A549 (cell line): Measurements from ENCODE around the gene DDIT4. TPM values are rescaled to one million over a fixed set of nuclear protein-coding genes. Genes with fewer than 3 reads are reported as not detected.

Experiments
- ATAC-seq, 2 experiments: fragments of 200-7000 bp in 1 of 2; fragments of >200 bp in 1 of 2; cut with Nextera tagmentation in 1 of 2; cut with Tn5 transposase in 1 of 2; 3 replicates each; pipeline versions ENCODE4 v1.8.0 to v1.9.1; 2018 to 2020; ENCODE audit warnings: mild to moderate bottlenecking in 1 of 2, moderate library complexity in 1 of 2
- CTCF ChIA-PET: fragments of 300-600 bp; sonication (Branson Sonifier 250); formaldehyde crosslinking; extraction: SDS; loops from one replicate; lab custom pipeline; 2021; ENCODE audit warnings: antibody characterized with exemption, inconsistent platforms; lab: Yijun Ruan, JAX
- POLR2A ChIA-PET: fragments of 350-600 bp; formaldehyde crosslinking; extraction: SDS; loops from one replicate; lab custom pipeline; 2021; ENCODE audit warnings: antibody characterized with exemption, inconsistent platforms; lab: Yijun Ruan, JAX
- DNase-seq, 2 experiments: peaks; one replicate each; pipeline versions ENCODE4 v3.0.0 to v3.0.0-alpha.2; 2011 to 2016; ENCODE audit warnings: low read depth in 1 of 2, low spot score in 1 of 2
- FAIRE-seq: peaks from 2 replicates; lab custom pipeline; 2011; peaks lifted over from hg19 to GRCh38; lab: Jason Lieb, UNC
- H3K27ac ChIP-seq, 2 experiments: fragments of >200 bp; sonication (Bioruptor Twin); formaldehyde crosslinking; 3 replicates each; pipeline ENCODE4 v1.5.1; 2016 to 2017
- H3K4me1 ChIP-seq: fragments of >200 bp; sonication (Bioruptor Twin); formaldehyde crosslinking; 3 replicates; pipeline ENCODE4 v1.6.1; 2016
- H3K4me2 ChIP-seq: fragments of >200 bp; sonication (Bioruptor Twin); formaldehyde crosslinking; 3 replicates; pipeline ENCODE4 v1.6.1; 2016
- H3K4me3 ChIP-seq: fragments of >200 bp; sonication (Bioruptor Twin); formaldehyde crosslinking; 3 replicates; pipeline ENCODE4 v1.5.1; 2016
- H3K9me3 ChIP-seq: fragments of >200 bp; sonication (Bioruptor Twin); formaldehyde crosslinking; 3 replicates; pipeline ENCODE4 v1.6.1; 2016
- BCL3 ChIP-seq: fragments of >200 bp; sonication (Bioruptor Twin); formaldehyde crosslinking; IDR thresholded peaks from 3 replicates; pipeline ENCODE4 v1.6.1; 2016
- BHLHE40 ChIP-seq: IDR thresholded peaks from 2 replicates; pipeline ENCODE4 v1.6.1; 2012; ENCODE audit warnings: low read depth, low read length, inconsistent platforms
- CBX2 ChIP-seq: fragments of 200-600 bp; sonication (generic); IDR thresholded peaks from 2 replicates; pipeline ENCODE4 v1.6.1; 2016; ENCODE audit warnings: low read depth, mild to moderate bottlenecking, borderline replicate concordance
- CBX8 ChIP-seq: fragments of 200-600 bp; sonication (generic); IDR thresholded peaks from 2 replicates; pipeline ENCODE4 v1.6.1; 2016
- CHD2 ChIP-seq: fragments of 150-350 bp; IDR thresholded peaks from 2 replicates; pipeline ENCODE4 v1.6.1; 2014; ENCODE audit warnings: low read length; ENCODE audit not compliant: partially characterized antibody
- CHD4 ChIP-seq: fragments of 200-600 bp; sonication (generic); IDR thresholded peaks from 2 replicates; pipeline ENCODE4 v1.6.1; 2016; ENCODE audit warnings: antibody characterized with exemption, mild to moderate bottlenecking, borderline replicate concordance
- E2F6 ChIP-seq: IDR thresholded peaks from 2 replicates; pipeline ENCODE4 v1.6.1; 2012; ENCODE audit warnings: low read depth, borderline replicate concordance
- ELK1 ChIP-seq: fragments of 150-350 bp; IDR thresholded peaks from 2 replicates; pipeline ENCODE4 v1.6.1; 2014; ENCODE audit warnings: low read depth, mild to moderate bottlenecking, low read length
- ESRRA ChIP-seq: fragments of 150-350 bp; IDR thresholded peaks from 2 replicates; pipeline ENCODE4 v1.6.1; 2014; ENCODE audit warnings: mild to moderate bottlenecking, low read length, borderline replicate concordance
- FOSB ChIP-seq: fragments of 250-450 bp; sonication (Bioruptor Pico); IDR thresholded peaks from 2 replicates; pipeline ENCODE4 v1.5.0; 2020; ENCODE audit warnings: mild to moderate bottlenecking, moderate library complexity
- GATA3 ChIP-seq: IDR thresholded peaks from 2 replicates; pipeline ENCODE4 v1.6.1; 2012; ENCODE audit warnings: borderline replicate concordance
- HDAC2 ChIP-seq: fragments of 200-600 bp; sonication (generic); IDR thresholded peaks from 2 replicates; pipeline ENCODE4 v1.6.1; 2016
- HES2 ChIP-seq: fragments of >200 bp; sonication (Bioruptor Twin); formaldehyde crosslinking; IDR thresholded peaks from 2 replicates; pipeline ENCODE4 v1.6.1; 2016
- HEYL ChIP-seq: fragments of 250-450 bp; sonication (Bioruptor Pico); IDR thresholded peaks from 2 replicates; pipeline ENCODE4 v1.8.0; 2021; ENCODE audit warnings: mild to moderate bottlenecking, moderate library complexity
- HOXA7 ChIP-seq: fragments of 250-450 bp; sonication (Bioruptor Pico); IDR thresholded peaks from 2 replicates; pipeline ENCODE4 v1.5.0; 2020; ENCODE audit warnings: mild to moderate bottlenecking, moderate library complexity
- HOXB5 ChIP-seq: fragments of 250-450 bp; sonication (Bioruptor Pico); IDR thresholded peaks from 2 replicates; pipeline ENCODE4 v1.5.0; 2020; ENCODE audit warnings: mild to moderate bottlenecking, moderate library complexity
- JUNB ChIP-seq: fragments of >200 bp; sonication (Bioruptor Twin); formaldehyde crosslinking; IDR thresholded peaks from 2 replicates; pipeline ENCODE4 v1.6.1; 2016
- KDM5A ChIP-seq: fragments of 200-600 bp; sonication (generic); IDR thresholded peaks from 2 replicates; pipeline ENCODE4 v1.6.1; 2016; ENCODE audit warnings: antibody characterized with exemption, mild to moderate bottlenecking
- MAFK ChIP-seq: fragments of 450-650 bp; IDR thresholded peaks from 2 replicates; pipeline ENCODE4 v1.6.1; 2014; ENCODE audit not compliant: partially characterized antibody
- MAX ChIP-seq: IDR thresholded peaks from 2 replicates; pipeline ENCODE4 v1.6.1; 2012
- MAZ ChIP-seq: fragments of 150-350 bp; IDR thresholded peaks from 2 replicates; pipeline ENCODE4 v1.6.1; 2014; ENCODE audit warnings: antibody characterized with exemption, low read depth, low read length, borderline replicate concordance
- NFE2L2 ChIP-seq: fragments of 150-350 bp; conservative IDR thresholded peaks from 2 replicates; pipeline ENCODE4 v1.6.1; 2014; ENCODE audit warnings: low read length
- NPAS2 ChIP-seq: fragments of 250-450 bp; sonication (Bioruptor Pico); IDR thresholded peaks from 2 replicates; pipeline ENCODE4 v1.8.0; 2022; ENCODE audit warnings: mild to moderate bottlenecking, moderate library complexity, borderline replicate concordance
- PBX3 ChIP-seq: IDR thresholded peaks from 2 replicates; pipeline ENCODE4 v1.6.1; 2012
- POLR2A ChIP-seq: IDR thresholded peaks from 2 replicates; pipeline ENCODE4 v1.6.1; 2012; ENCODE audit warnings: mild to moderate bottlenecking, low read length
- RAD21 ChIP-seq, 2 experiments: fragments of >200 bp in 1 of 2; sonication (Bioruptor Twin) in 1 of 2; formaldehyde crosslinking in 1 of 2; IDR thresholded peaks in 1 of 2; conservative IDR thresholded peaks in 1 of 2; 2 replicates in 1 of 2; 3 replicates in 1 of 2; pipeline ENCODE4 v1.6.1; 2012 to 2018; ENCODE audit warnings: inconsistent platforms in 1 of 2
- RCOR1 ChIP-seq: fragments of 150-350 bp; IDR thresholded peaks from 2 replicates; pipeline ENCODE4 v1.6.1; 2014; ENCODE audit warnings: antibody characterized with exemption, low read length, low read depth
- RFX5 ChIP-seq: fragments of 450-650 bp; IDR thresholded peaks from 2 replicates; pipeline ENCODE4 v1.7.1; 2014; ENCODE audit warnings: antibody characterized with exemption, mild to moderate bottlenecking, moderate library complexity
- RNF2 ChIP-seq: fragments of 200-600 bp; sonication (generic); IDR thresholded peaks from 2 replicates; pipeline ENCODE4 v1.6.1; 2016; ENCODE audit warnings: low read depth, mild to moderate bottlenecking, antibody characterized with exemption, moderate library complexity, borderline replicate concordance
- SMC3 ChIP-seq: fragments of >200 bp; sonication (Bioruptor Twin); formaldehyde crosslinking; IDR thresholded peaks from 3 replicates; pipeline ENCODE4 v1.6.1; 2018; ENCODE audit warnings: inconsistent platforms
- TFCP2L1 ChIP-seq: fragments of 250-450 bp; sonication (Bioruptor Pico); IDR thresholded peaks from 2 replicates; pipeline ENCODE4 v1.5.0; 2021; ENCODE audit warnings: mild to moderate bottlenecking
- TP53 ChIP-seq: fragments of 250-450 bp; sonication (Bioruptor Pico); IDR thresholded peaks from 2 replicates; pipeline ENCODE4 v1.5.0; 2021; ENCODE audit warnings: mild to moderate bottlenecking, moderate library complexity
- USF2 ChIP-seq: fragments of 450-650 bp; IDR thresholded peaks from 2 replicates; pipeline ENCODE4 v1.6.1; 2014; ENCODE audit warnings: antibody characterized with exemption
- ZC3H11A ChIP-seq: fragments of 450-650 bp; IDR thresholded peaks from 2 replicates; pipeline ENCODE4 v1.6.1; 2014; ENCODE audit warnings: antibody characterized with exemption, mild to moderate bottlenecking
- ZFP36 ChIP-seq: fragments of 450-650 bp; IDR thresholded peaks from 2 replicates; pipeline ENCODE4 v1.6.1; 2014; ENCODE audit warnings: borderline replicate concordance; ENCODE audit not compliant: partially characterized antibody
- ZNF302 ChIP-seq: fragments of 250-450 bp; sonication (Bioruptor Pico); IDR thresholded peaks from 2 replicates; pipeline ENCODE4 v1.9.0; 2021; ENCODE audit warnings: inconsistent platforms, mild to moderate bottlenecking, moderate library complexity
- ZSCAN20 ChIP-seq: fragments of 250-450 bp; sonication (Bioruptor Pico); IDR thresholded peaks from 2 replicates; pipeline ENCODE4 v1.8.0; 2022; ENCODE audit warnings: mild to moderate bottlenecking, moderate library complexity
- WGBS: methylation state at CpG from one replicate; pipeline ENCODE4 v1.1.6; 2017; ENCODE audit errors: missing lambda C conversion rate; 5-methylcytosine and 5-hydroxymethylcytosine counted together
- polyA plus RNA-seq, 4 experiments: library from polyadenylated mRNA; depleted of rRNA in 3 of 4; stranded (reverse); fragments of >200 nt; fragmentation: RNase III in 1 of 4; extraction: RNeasy Plus Mini Kit Qiagen cat#74134 plus additional on column Dnase treatment in 1 of 4; gene quantifications; 2 replicates in 3 of 4; 3 replicates in 1 of 4; pipeline ENCODE4 v1.2.3, GENCODE V29; 2011 to 2017

The DDIT4 gene
- polyA plus RNA-seq, 2 of the 4 experiments (the other 2 are of a cell fraction) = 239 to 392 TPM

GRCh38 chr10:72297805-72298591 is 24.3 kb downstream of the DDIT4 start:
- Histone ChIP-seq H3K9me3 (no peaks in the 10 kb centered on the region), H3K4me2 (peak overlapping the region; percentile 94), H3K27ac (peak overlapping the region; percentile 98 to 100), H3K4me1 (peaks cover 43% of the 10 kb centered on the region), H3K4me3 (peak overlapping the region; percentile 55)
- ChIA-PET CTCF (interaction anchor here (0.7 to 3.9 kb wide), 8 partner anchors 10 to 124 kb away, joined by 3 to 15 read pairs (median 4); no protein-coding TSS in a partner anchor), POLR2A (interaction anchor here (0.6 to 4.8 kb wide), 14 partner anchors 10 to 156 kb away, joined by 3 to 126 read pairs (median 6); partner anchors contain the start of genes ANAPC16, ASCC1 and DDIT4)
- peak; percentile 91 to 93 for ATAC-seq
- peak; percentile 89 to 99 for DNase-seq
- no peak for FAIRE-seq
- 7% methylated on average over 14 of the region's 55 CpGs for WGBS
- no peak for TF ChIP-seq KDM5A
- peak; percentile 96; the same call in 1 of the 2 replicates for TF ChIP-seq MAZ
- peak; percentile 45; the same call in 1 of the 2 replicates for TF ChIP-seq ZSCAN20 (CRISPR knock-in tag)
- TF ChIP-seq RFX5 = peak; percentile 70; the same call in 1 of the 2 replicates
- no peak for TF ChIP-seq HDAC2
- peak; percentile 76 for TF ChIP-seq HOXB5 (CRISPR knock-in tag)
- TF ChIP-seq MAFK = no peak
- peak in 1 of 2 experiments; percentile 21; a peak in 2 of 5 replicates for TF ChIP-seq RAD21 (conservative IDR thresholded peaks at IDR 0.05 in 1 of 2, IDR thresholded peaks at IDR 0.05 in 1 of 2)
- no peak for TF ChIP-seq CBX2
- TF ChIP-seq NFE2L2 = no peak
- TF ChIP-seq BHLHE40 = no peak
- TF ChIP-seq ESRRA = no peak
- TF ChIP-seq GATA3 = 0 out of 2 replicates have a peak, but pooled peaks have one; percentile 38
- no peak for TF ChIP-seq CHD2
- no peak; the same call in 1 of the 3 replicates for TF ChIP-seq SMC3
- no peak for TF ChIP-seq ZFP36
- TF ChIP-seq RNF2 = no peak
- no peak for TF ChIP-seq CHD4
- TF ChIP-seq MAX = peak; percentile 87; the same call in 1 of the 2 replicates
- no peak for TF ChIP-seq ELK1
- no peak for TF ChIP-seq JUNB
- peak; percentile 18; the same call in 1 of the 2 replicates for TF ChIP-seq TP53 (CRISPR knock-in tag)
- TF ChIP-seq HEYL (CRISPR knock-in tag) = no peak
- peak; percentile 57; the same call in 1 of the 2 replicates for TF ChIP-seq HOXA7 (CRISPR knock-in tag)
- no peak for TF ChIP-seq HES2
- no peak for TF ChIP-seq PBX3
- no peak for TF ChIP-seq RCOR1
- TF ChIP-seq USF2 = peak; percentile 81
- peak; percentile 57; the same call in 1 of the 2 replicates for TF ChIP-seq FOSB (CRISPR knock-in tag)
- TF ChIP-seq TFCP2L1 (CRISPR knock-in tag) = 0 out of 2 replicates have a peak, but pooled peaks have one; percentile 4
- no peak; the same call in 1 of the 3 replicates for TF ChIP-seq BCL3
- peak; percentile 36 for TF ChIP-seq POLR2A
- no peak for TF ChIP-seq NPAS2 (CRISPR knock-in tag)
- no peak for TF ChIP-seq CBX8
- TF ChIP-seq ZC3H11A = no peak
- TF ChIP-seq E2F6 = peak; percentile 81
- no peak; the same call in 1 of the 2 replicates for TF ChIP-seq ZNF302 (CRISPR knock-in tag)
